Nephron (organoid): ENCODE measurements around the gene CD22.

ENCODE experiments used
- H3K27ac Mint-ChIP-seq, 3 experiments: 2 replicates each; pipeline ENCODE4 v1.8.0; 2020; ENCODE audit warnings: mixed read lengths in 3 of 3, mild to moderate bottlenecking in 2 of 3, moderate library complexity in 1 of 3
- H3K27me3 Mint-ChIP-seq: 2 replicates; pipeline ENCODE4 v1.8.0; 2021; ENCODE audit warnings: low read depth, mild to moderate bottlenecking, moderate library complexity, mixed read lengths
- H3K36me3 Mint-ChIP-seq: 2 replicates; pipeline ENCODE4 v1.8.0; 2020; ENCODE audit warnings: low read depth, mixed read lengths
- H3K4me1 Mint-ChIP-seq: 2 replicates; pipeline ENCODE4 v1.8.0; 2020; ENCODE audit warnings: mixed read lengths
- H3K4me3 Mint-ChIP-seq, 3 experiments: 2 replicates each; pipeline ENCODE4 v1.8.0; 2020; ENCODE audit warnings: mild to moderate bottlenecking in 3 of 3, mixed read lengths in 3 of 3, moderate library complexity in 2 of 3
- H3K9me3 Mint-ChIP-seq: 2 replicates; pipeline ENCODE4 v1.8.0; 2020; ENCODE audit warnings: mixed read lengths
- CTCF ChIP-seq, 3 experiments: fragments of 200-600 bp; sonication (generic); IDR thresholded peaks; one replicate each; pipeline ENCODE4 v1.5.0; 2021; ENCODE audit warnings: antibody characterized with exemption in 3 of 3; ENCODE audit not compliant: unreplicated experiment in 3 of 3

Gene CD22

GRCh38 chr19:35294859-35295791 is 33.9 kb upstream of the CD22 start:
- no peaks in the 10 kb centered on the region for H3K36me3 Mint-ChIP-seq
- H3K27me3 Mint-ChIP-seq, result peaks cover 21% of the 10 kb centered on the region
- TF ChIP-seq CTCF (IDR thresholded peaks at IDR 0.05; ENCODE audit: unreplicated experiment in 3 of 3), result no peak
- no peak overlapping the region for H3K4me3 Mint-ChIP-seq
- no peaks in the 10 kb centered on the region for H3K9me3 Mint-ChIP-seq
- H3K4me1 Mint-ChIP-seq, result peaks cover 10% of the 10 kb centered on the region
- no peak overlapping the region for H3K27ac Mint-ChIP-seq

- Mint-ChIP-seq H3K4me3 (no peak overlapping the region), H3K4me1 (peaks cover 10% of the 10 kb centered on the region), H3K27ac (no peak overlapping the region), H3K9me3 (no peaks in the 10 kb centered on the region), H3K27me3 (peaks cover 17% of the 10 kb centered on the region), H3K36me3 (no peaks in the 10 kb centered on the region)
- no peak for TF ChIP-seq CTCF (IDR thresholded peaks at IDR 0.05; ENCODE audit: unreplicated experiment in 3 of 3)
These were observed 33.1 kb upstream of the CD22 start for GRCh38 chr19:35295792-35296462.

GRCh38 chr19:35296644-35297514 is 32.1 kb upstream of the CD22 start:
- TF ChIP-seq CTCF (IDR thresholded peaks at IDR 0.05; ENCODE audit: unreplicated experiment in 3 of 3), result no peak
- H3K4me3 Mint-ChIP-seq, result no peak overlapping the region
- peaks cover 10% of the 10 kb centered on the region for H3K4me1 Mint-ChIP-seq
- no peaks in the 10 kb centered on the region for H3K9me3 Mint-ChIP-seq
- no peak overlapping the region for H3K27ac Mint-ChIP-seq
- peaks cover 10% of the 10 kb centered on the region for H3K27me3 Mint-ChIP-seq
- no peaks in the 10 kb centered on the region for H3K36me3 Mint-ChIP-seq

GRCh38 chr19:35297515-35297848 is 31.5 kb upstream of the CD22 start:
- H3K27me3 Mint-ChIP-seq, result peaks cover 6% of the 10 kb centered on the region
- no peaks in the 10 kb centered on the region for H3K36me3 Mint-ChIP-seq
- no peaks in the 10 kb centered on the region for H3K9me3 Mint-ChIP-seq
- peaks cover 10% of the 10 kb centered on the region for H3K4me1 Mint-ChIP-seq
- no peak overlapping the region for H3K27ac Mint-ChIP-seq
- TF ChIP-seq CTCF (IDR thresholded peaks at IDR 0.05; ENCODE audit: unreplicated experiment in 3 of 3), result no peak
- no peak overlapping the region for H3K4me3 Mint-ChIP-seq

GRCh38 chr19:35297922-35298321 is 31.1 kb upstream of the CD22 start:
- Mint-ChIP-seq H3K27ac (no peak overlapping the region), H3K27me3 (peaks cover 3% of the 10 kb centered on the region), H3K36me3 (no peaks in the 10 kb centered on the region), H3K9me3 (no peaks in the 10 kb centered on the region), H3K4me3 (no peak overlapping the region), H3K4me1 (peaks cover 6% of the 10 kb centered on the region)
- no peak for TF ChIP-seq CTCF (IDR thresholded peaks at IDR 0.05; ENCODE audit: unreplicated experiment in 3 of 3)
